Omental fat pad (tissue), 4 donors: ENCODE data around the gene SCN2B. TPM values are rescaled to one million over a fixed set of nuclear protein-coding genes. Genes with fewer than 3 reads are reported as not detected.

ENCODE experiments used
- ATAC-seq: fragments of 150-250 bp; one replicate; pipeline ENCODE4 v1.9.1; 2016; ENCODE audit warnings: mild to moderate bottlenecking, moderate library complexity; ENCODE audit not compliant: low FRiP score
- DNase-seq: peaks from one replicate; pipeline ENCODE4 v3.0.0-alpha.2; 2019; ENCODE audit warnings: low spot score
- CTCF ChIP-seq, 3 donors: fragments of 450-650 bp; IDR thresholded peaks; one replicate each; pipeline ENCODE4 v1.5.1; 2016 to 2017; ENCODE audit warnings: antibody characterized with exemption in 3 of 3, mild to moderate bottlenecking in 3 of 3, moderate library complexity in 2 of 3
- total RNA-seq, 4 donors: library from RNA; depleted of rRNA; stranded (reverse); fragments of >200 nt; gene quantifications; one replicate each; pipeline ENCODE4 v1.1.0, GENCODE V29; 2016

SCN2B gene
- total RNA-seq, 4 donors from 2014 or later: 0.28 to 0.47 TPM; not detected in 2

- ATAC-seq (no peak), DNase-seq (no peak)
- no peak for TF ChIP-seq CTCF (IDR thresholded peaks at IDR 0.05)
These were observed 32.6 kb upstream of the SCN2B start for GRCh38 chr11:118209033-118209432.

- no peak for TF ChIP-seq CTCF (IDR thresholded peaks at IDR 0.05)
- ATAC-seq: no peak
- no peak for DNase-seq
These were observed 30.6 kb upstream of the SCN2B start for GRCh38 chr11:118207079-118207478.

GRCh38 chr11:118206391-118207031 is 30.1 kb upstream of the SCN2B start:
- DNase-seq (no peak), ATAC-seq (no peak)
- no peak for TF ChIP-seq CTCF (IDR thresholded peaks at IDR 0.05)

GRCh38 chr11:118205606-118206378 is 29.4 kb upstream of the SCN2B start:
- TF ChIP-seq CTCF (IDR thresholded peaks at IDR 0.05): no peak
- DNase-seq (no peak), ATAC-seq (no peak)

- DNase-seq (no peak), ATAC-seq (no peak)
- TF ChIP-seq CTCF (IDR thresholded peaks at IDR 0.05): no peak
These were observed 26.4 kb upstream of the SCN2B start for GRCh38 chr11:118202599-118203422.

GRCh38 chr11:118201966-118202365 is 25.5 kb upstream of the SCN2B start:
- no peak for DNase-seq
- no peak for TF ChIP-seq CTCF (IDR thresholded peaks at IDR 0.05)
- no peak for ATAC-seq
